ENCODE results near the gene STK11. TPM values are rescaled to one million over a fixed set of nuclear protein-coding genes. Genes with fewer than 3 reads are reported as not detected.

STK11 gene
- total RNA-seq, 2 donors from 2014 or later, result 62.0 to 64.7 TPM

GRCh38 chr19:1158885-1159448 is 46.6 kb upstream of the STK11 start:
- H3K4me3 ChIP-seq, result no peak overlapping the region
- TF ChIP-seq CTCF (IDR thresholded peaks at IDR 0.05), result no peak
- DNase-seq (ENCODE audit: low spot score), result no peak
- H3K9me3 ChIP-seq, result no peaks in the 10 kb centered on the region
- no peaks in the 10 kb centered on the region for H3K36me3 ChIP-seq
- H3K27ac ChIP-seq, result no peak overlapping the region
- peaks cover 0 to 38% of the 10 kb centered on the region in 2 donors for H3K4me1 ChIP-seq
- no peaks in the 10 kb centered on the region for H3K27me3 ChIP-seq

GRCh38 chr19:1159864-1160595 is 45.5 kb upstream of the STK11 start:
- Histone ChIP-seq H3K9me3 (no peaks in the 10 kb centered on the region), H3K4me1 (peaks cover 0 to 28% of the 10 kb centered on the region in 2 donors), H3K4me3 (no peak overlapping the region), H3K27me3 (no peaks in the 10 kb centered on the region), H3K36me3 (no peaks in the 10 kb centered on the region), H3K27ac (no peak overlapping the region)
- no peak for DNase-seq (ENCODE audit: low spot score)
- TF ChIP-seq CTCF (IDR thresholded peaks at IDR 0.05), result no peak

GRCh38 chr19:1161716-1162115 is 43.9 kb upstream of the STK11 start:
- no peak overlapping the region for H3K27ac ChIP-seq
- no peaks in the 10 kb centered on the region for H3K36me3 ChIP-seq
- no peak overlapping the region for H3K4me3 ChIP-seq
- no peak for DNase-seq (ENCODE audit: low spot score)
- no peaks in the 10 kb centered on the region for H3K9me3 ChIP-seq
- TF ChIP-seq CTCF (IDR thresholded peaks at IDR 0.05), result no peak
- H3K4me1 ChIP-seq, result peaks cover 0 to 11% of the 10 kb centered on the region in 2 donors
- no peaks in the 10 kb centered on the region for H3K27me3 ChIP-seq

- Histone ChIP-seq H3K27me3 (no peaks in the 10 kb centered on the region), H3K36me3 (no peaks in the 10 kb centered on the region), H3K4me3 (no peak overlapping the region), H3K9me3 (no peaks in the 10 kb centered on the region), H3K27ac (no peak overlapping the region), H3K4me1 (peaks cover 0 to 10% of the 10 kb centered on the region in 2 donors)
- no peak for DNase-seq (ENCODE audit: low spot score)
- no peak for TF ChIP-seq CTCF (IDR thresholded peaks at IDR 0.05)
Measured at GRCh38 chr19:1162404-1163282, 42.9 kb upstream of the STK11 start.

- no peaks in the 10 kb centered on the region for H3K27me3 ChIP-seq
- no peaks in the 10 kb centered on the region for H3K36me3 ChIP-seq
- TF ChIP-seq CTCF (IDR thresholded peaks at IDR 0.05), result no peak
- peaks cover 0 to 10% of the 10 kb centered on the region in 2 donors for H3K4me1 ChIP-seq
- peak overlapping the region in 1 of 2 donors; percentile 4 for H3K4me3 ChIP-seq
- no peak for DNase-seq (ENCODE audit: low spot score)
- H3K9me3 ChIP-seq, result no peaks in the 10 kb centered on the region
- no peak overlapping the region for H3K27ac ChIP-seq
Measured at GRCh38 chr19:1163283-1163933, 42.2 kb upstream of the STK11 start.

Data from right atrium auricular region (tissue), 2 donors.